Measurements from ENCODE around the gene NOL4L.

NOL4L gene

DNA sequence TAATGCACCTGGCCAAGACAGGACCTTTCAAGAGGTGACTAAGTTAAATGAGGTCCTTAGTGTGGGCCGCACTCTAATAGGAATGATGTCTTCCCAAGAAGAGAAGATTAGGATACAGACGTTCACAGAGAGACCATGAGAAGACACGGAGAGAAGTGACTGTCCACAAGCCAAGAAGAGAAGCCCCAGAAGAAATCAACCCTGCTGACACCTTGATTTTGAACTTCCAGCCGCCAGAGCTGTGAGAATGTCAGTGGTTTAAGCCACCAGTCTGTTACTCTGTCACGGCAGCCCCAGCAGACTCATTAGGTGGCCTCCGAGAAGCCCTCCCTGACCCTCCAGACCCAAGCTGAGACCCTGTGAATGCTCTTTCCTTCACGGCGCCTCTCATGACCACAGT lies 29.5 kb downstream of the NOL4L start:
- TF ChIP-seq, protein P1, sequence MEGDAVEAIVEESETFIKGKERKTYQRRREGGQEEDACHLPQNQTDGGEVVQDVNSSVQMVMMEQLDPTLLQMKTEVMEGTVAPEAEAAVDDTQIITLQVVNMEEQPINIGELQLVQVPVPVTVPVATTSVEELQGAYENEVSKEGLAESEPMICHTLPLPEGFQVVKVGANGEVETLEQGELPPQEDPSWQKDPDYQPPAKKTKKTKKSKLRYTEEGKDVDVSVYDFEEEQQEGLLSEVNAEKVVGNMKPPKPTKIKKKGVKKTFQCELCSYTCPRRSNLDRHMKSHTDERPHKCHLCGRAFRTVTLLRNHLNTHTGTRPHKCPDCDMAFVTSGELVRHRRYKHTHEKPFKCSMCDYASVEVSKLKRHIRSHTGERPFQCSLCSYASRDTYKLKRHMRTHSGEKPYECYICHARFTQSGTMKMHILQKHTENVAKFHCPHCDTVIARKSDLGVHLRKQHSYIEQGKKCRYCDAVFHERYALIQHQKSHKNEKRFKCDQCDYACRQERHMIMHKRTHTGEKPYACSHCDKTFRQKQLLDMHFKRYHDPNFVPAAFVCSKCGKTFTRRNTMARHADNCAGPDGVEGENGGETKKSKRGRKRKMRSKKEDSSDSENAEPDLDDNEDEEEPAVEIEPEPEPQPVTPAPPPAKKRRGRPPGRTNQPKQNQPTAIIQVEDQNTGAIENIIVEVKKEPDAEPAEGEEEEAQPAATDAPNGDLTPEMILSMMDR (IDR thresholded peaks at IDR 0.05), result no peak
- Mint-ChIP-seq H3K27ac (no peak overlapping the region), H3K4me1 (peaks cover 24% of the 10 kb centered on the region), H3K36me3 (ENCODE audit: low read depth) (peaks cover 21% of the 10 kb centered on the region), H3K9me3 (no peaks in the 10 kb centered on the region), H3K4me3 (no peak overlapping the region), H3K27me3 (ENCODE audit: low read depth, poor library complexity) (no peaks in the 10 kb centered on the region)
- DNase-seq, result no peak

DNA sequence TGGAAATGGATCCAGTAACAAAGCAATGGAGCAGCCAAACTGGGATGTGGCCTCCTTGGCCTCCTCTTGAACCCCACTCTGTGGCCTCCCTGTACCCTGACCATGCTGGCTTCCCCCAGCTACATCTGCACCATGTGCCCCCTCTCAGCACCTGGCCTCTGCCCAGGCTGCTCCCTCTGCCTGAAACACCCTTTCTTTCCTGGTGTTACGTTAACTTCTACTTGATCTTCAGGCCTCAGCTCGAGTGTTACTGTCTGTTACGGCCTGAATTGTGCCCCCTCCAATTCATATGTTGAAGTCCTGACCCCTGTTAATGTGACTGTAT lies 30.2 kb downstream of the NOL4L start:
- H3K9me3 Mint-ChIP-seq, result peaks cover under 1% of the 10 kb centered on the region
- no peak for DNase-seq
- no peak overlapping the region for H3K4me3 Mint-ChIP-seq
- peak overlapping the region; percentile 92 for H3K27ac Mint-ChIP-seq
- H3K4me1 Mint-ChIP-seq, result peaks cover 17% of the 10 kb centered on the region
- TF ChIP-seq, protein P1 (IDR thresholded peaks at IDR 0.05), result no peak
- peaks cover 21% of the 10 kb centered on the region for H3K36me3 Mint-ChIP-seq (ENCODE audit: low read depth)
- no peaks in the 10 kb centered on the region for H3K27me3 Mint-ChIP-seq (ENCODE audit: low read depth, poor library complexity)

DNA sequence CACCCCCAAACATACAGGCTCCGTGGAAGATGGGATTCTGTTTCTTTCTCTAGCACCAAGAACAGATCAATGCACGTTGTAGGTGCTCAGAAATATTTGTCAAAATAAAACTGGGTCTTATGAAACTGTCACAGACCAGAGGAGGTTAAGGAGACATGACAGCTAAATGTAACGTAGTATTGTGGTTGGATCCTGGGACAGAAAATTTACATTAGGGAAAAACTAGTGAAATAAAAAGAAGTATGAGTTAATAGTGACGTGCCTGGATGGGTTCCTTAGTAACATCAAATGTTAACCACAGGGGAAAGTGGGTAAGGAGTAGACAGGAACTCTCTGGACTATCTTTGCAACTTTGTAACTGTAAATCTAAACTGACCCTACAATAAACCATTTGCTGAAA lies 31.5 kb downstream of the NOL4L start:
- Mint-ChIP-seq H3K36me3 (ENCODE audit: low read depth) (peaks cover 27% of the 10 kb centered on the region), H3K9me3 (peaks cover 11% of the 10 kb centered on the region), H3K27me3 (ENCODE audit: low read depth, poor library complexity) (no peaks in the 10 kb centered on the region), H3K4me3 (no peak overlapping the region), H3K4me1 (peaks cover 7% of the 10 kb centered on the region), H3K27ac (no peak overlapping the region)
- TF ChIP-seq, protein P1 (IDR thresholded peaks at IDR 0.05), result no peak
- DNase-seq, result no peak

DNA sequence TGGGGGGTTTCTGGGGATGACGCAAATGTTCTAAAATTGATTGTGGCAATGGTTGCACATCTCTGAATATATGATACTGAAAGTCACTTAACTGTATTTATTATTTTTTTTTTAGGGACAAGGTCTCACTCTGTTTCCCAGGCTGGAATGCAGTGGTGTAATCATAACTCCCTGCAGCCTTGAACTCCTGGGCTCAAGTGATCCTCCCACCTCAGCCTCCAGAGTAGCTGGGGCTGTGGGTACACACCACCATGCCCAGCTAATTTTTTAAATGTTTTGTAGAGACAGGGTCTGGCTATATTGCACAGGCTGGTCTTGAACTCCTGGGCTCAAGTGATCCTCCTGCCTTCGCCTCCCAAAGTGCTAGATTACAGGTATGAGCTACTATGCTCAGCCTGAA lies 33.4 kb downstream of the NOL4L start:
- TF ChIP-seq, protein P1 (IDR thresholded peaks at IDR 0.05), result no peak
- H3K9me3 Mint-ChIP-seq, result peaks cover 17% of the 10 kb centered on the region
- H3K36me3 Mint-ChIP-seq (ENCODE audit: low read depth), result peaks cover 35% of the 10 kb centered on the region
- no peak overlapping the region for H3K4me3 Mint-ChIP-seq
- H3K27ac Mint-ChIP-seq, result no peak overlapping the region
- peaks cover 5% of the 10 kb centered on the region for H3K27me3 Mint-ChIP-seq (ENCODE audit: low read depth, poor library complexity)
- H3K4me1 Mint-ChIP-seq, result peaks cover 10% of the 10 kb centered on the region
- DNase-seq, result no peak

DNA sequence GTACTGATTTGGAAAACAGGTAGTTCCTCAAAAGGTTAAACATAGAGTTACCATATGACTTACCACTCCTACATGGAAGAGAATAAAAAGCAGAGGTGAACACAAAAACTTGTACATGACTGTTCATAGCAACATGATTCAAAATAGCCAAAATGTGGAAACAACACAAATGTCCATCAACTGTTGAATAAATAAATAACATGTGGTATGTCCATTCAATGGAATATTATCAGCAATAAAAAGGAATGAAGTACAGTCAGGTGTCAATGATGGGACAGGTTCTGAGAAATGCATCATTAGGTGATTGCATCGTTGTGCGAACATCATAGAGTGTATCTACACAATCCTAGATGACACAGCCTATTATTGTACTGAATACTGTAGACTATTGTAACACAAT lies 35.3 kb downstream of the NOL4L start:
- peaks cover 17% of the 10 kb centered on the region for H3K9me3 Mint-ChIP-seq
- TF ChIP-seq, protein P1 (IDR thresholded peaks at IDR 0.05), result no peak
- no peak overlapping the region for H3K4me3 Mint-ChIP-seq
- peaks cover 21% of the 10 kb centered on the region for H3K4me1 Mint-ChIP-seq
- peaks cover 15% of the 10 kb centered on the region for H3K27me3 Mint-ChIP-seq (ENCODE audit: low read depth, poor library complexity)
- no peak for DNase-seq
- no peak overlapping the region for H3K27ac Mint-ChIP-seq
- H3K36me3 Mint-ChIP-seq (ENCODE audit: low read depth), result peaks cover 19% of the 10 kb centered on the region

DNA sequence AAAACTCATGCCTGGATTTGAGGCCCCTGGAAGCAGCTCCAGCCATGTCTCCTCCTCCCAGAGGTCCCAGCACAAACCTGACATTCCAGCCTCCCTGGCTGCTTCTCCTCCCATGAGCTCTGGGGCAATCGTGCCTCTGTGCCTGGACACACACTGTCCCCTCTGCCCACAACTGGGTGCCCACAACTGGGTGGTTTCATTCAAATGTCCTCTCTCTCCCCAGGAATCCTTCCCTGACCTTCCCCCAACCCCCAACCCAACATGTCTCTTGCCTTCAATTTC lies 37.4 kb downstream of the NOL4L start:
- TF ChIP-seq, protein P1 (IDR thresholded peaks at IDR 0.05), result no peak
- H3K9me3 Mint-ChIP-seq, result peaks cover 17% of the 10 kb centered on the region
- H3K27me3 Mint-ChIP-seq (ENCODE audit: low read depth, poor library complexity), result peaks cover 17% of the 10 kb centered on the region
- H3K4me3 Mint-ChIP-seq, result no peak overlapping the region
- peaks cover 40% of the 10 kb centered on the region for H3K4me1 Mint-ChIP-seq
- no peak overlapping the region for H3K27ac Mint-ChIP-seq
- H3K36me3 Mint-ChIP-seq (ENCODE audit: low read depth), result peaks cover 19% of the 10 kb centered on the region
- no peak for DNase-seq

All from nephron progenitor cell (in vitro differentiated cells).